HepG2 (cell line): Measurements from ENCODE around the gene CHPF. TPM values are rescaled to one million over a fixed set of nuclear protein-coding genes. Genes with fewer than 3 reads are reported as not detected.
A peak's percentile ranks its signal among the peaks of the same experiment; 100 is the strongest.

Source experiments
- ARHGAP35 ChIP-seq: sonication (generic); formaldehyde crosslinking; IDR thresholded peaks from 2 replicates; pipeline ENCODE4 v1.9.0; 2022; ENCODE audit warnings: mild to moderate bottlenecking, inconsistent platforms, moderate library complexity, missing genetic modification reagents, borderline replicate concordance
- ATRX ChIP-seq: sonication (generic); formaldehyde crosslinking; IDR thresholded peaks from 2 replicates; pipeline ENCODE4 v1.4.0; 2020; ENCODE audit warnings: missing genetic modification reagents, borderline replicate concordance
- BRCA1 ChIP-seq: sonication (generic); formaldehyde crosslinking; IDR thresholded peaks from 2 replicates; pipeline ENCODE4 v1.4.0; 2020; ENCODE audit warnings: missing genetic modification reagents
- CHCHD3 ChIP-seq: sonication (generic); formaldehyde crosslinking; IDR thresholded peaks from 2 replicates; pipeline ENCODE4 v1.8.0; 2022; ENCODE audit warnings: mild to moderate bottlenecking, missing genetic modification reagents, moderate library complexity
- ELF3 ChIP-seq: IDR thresholded peaks from 2 replicates; pipeline ENCODE4 v1.6.1; 2016; ENCODE audit warnings: missing genetic modification reagents, missing compliant biosample characterization
- GATAD2A ChIP-seq: IDR thresholded peaks from 2 replicates; pipeline ENCODE4 v1.6.1; 2016
- JDP2 ChIP-seq: sonication (generic); formaldehyde crosslinking; IDR thresholded peaks from 2 replicates; pipeline ENCODE4 v1.8.1; 2022; ENCODE audit warnings: missing genetic modification reagents, borderline replicate concordance
- MATR3 ChIP-seq: sonication (generic); formaldehyde crosslinking; IDR thresholded peaks from 2 replicates; pipeline ENCODE4 v1.4.0; 2020; ENCODE audit warnings: missing genetic modification reagents
- MXD4 ChIP-seq: IDR thresholded peaks from 2 replicates; pipeline ENCODE4 v1.6.1; 2016; ENCODE audit warnings: mild to moderate bottlenecking, missing biosample characterization, missing genetic modification reagents
- NCOA2 ChIP-seq: sonication (generic); formaldehyde crosslinking; IDR thresholded peaks from 2 replicates; pipeline ENCODE4 v1.8.0; 2022; ENCODE audit warnings: inconsistent platforms
- NR2C2 ChIP-seq: sonication (generic); formaldehyde crosslinking; IDR thresholded peaks from 2 replicates; pipeline ENCODE4 v1.4.0; 2020; ENCODE audit warnings: missing genetic modification reagents, mild to moderate bottlenecking, moderate library complexity, borderline replicate concordance
- NR2F2 ChIP-seq: IDR thresholded peaks from 2 replicates; pipeline ENCODE4 v1.6.1; 2012; ENCODE audit warnings: low read depth, inconsistent platforms, borderline replicate concordance
- RXRB ChIP-seq: IDR thresholded peaks from 2 replicates; pipeline ENCODE4 v1.6.1; 2016; ENCODE audit warnings: borderline replicate concordance, missing genetic modification reagents, missing compliant biosample characterization
- SATB2 ChIP-seq: sonication (generic); formaldehyde crosslinking; IDR thresholded peaks from 2 replicates; pipeline ENCODE4 v1.5.0; 2020; ENCODE audit warnings: missing genetic modification reagents
- SNRNP70 ChIP-seq: fragments of 200-400 bp; formaldehyde crosslinking; IDR thresholded peaks from 2 replicates; pipeline ENCODE4 v1.6.1; 2017; ENCODE audit warnings: mild to moderate bottlenecking, low read depth, low read length, moderate library complexity
- ZBTB8A ChIP-seq: sonication (generic); formaldehyde crosslinking; IDR thresholded peaks from 2 replicates; pipeline ENCODE4 v1.4.0; 2020; ENCODE audit warnings: mild to moderate bottlenecking, low read depth, missing genetic modification reagents, borderline replicate concordance
- ZNF160 ChIP-seq: sonication (generic); formaldehyde crosslinking; IDR thresholded peaks from 2 replicates; pipeline ENCODE4 v1.8.0; 2022; ENCODE audit warnings: mild to moderate bottlenecking, inconsistent platforms, missing genetic modification reagents
- ZNF251 ChIP-seq: sonication (generic); formaldehyde crosslinking; IDR thresholded peaks from 2 replicates; pipeline ENCODE4 v1.9.0; 2021; ENCODE audit warnings: mild to moderate bottlenecking, missing genetic modification reagents
- ZNF430 ChIP-seq: sonication (generic); formaldehyde crosslinking; IDR thresholded peaks from 2 replicates; pipeline ENCODE4 v1.9.0; 2021; ENCODE audit warnings: mild to moderate bottlenecking, missing genetic modification reagents
- ZNF577 ChIP-seq: sonication (generic); formaldehyde crosslinking; IDR thresholded peaks from 2 replicates; pipeline ENCODE4 v1.4.0; 2020; ENCODE audit warnings: mild to moderate bottlenecking, low read depth, missing genetic modification reagents, borderline replicate concordance
- ZNF672 ChIP-seq: sonication (generic); formaldehyde crosslinking; IDR thresholded peaks from 2 replicates; pipeline ENCODE4 v1.8.1; 2022; ENCODE audit warnings: missing genetic modification reagents
- ZNF713 ChIP-seq: sonication (generic); formaldehyde crosslinking; IDR thresholded peaks from 2 replicates; pipeline ENCODE4 v1.4.0; 2020; ENCODE audit warnings: mild to moderate bottlenecking, missing genetic modification reagents
- ZNF761 ChIP-seq: sonication (generic); formaldehyde crosslinking; conservative IDR thresholded peaks from 2 replicates; pipeline ENCODE4 v1.4.0; 2020; ENCODE audit warnings: mild to moderate bottlenecking, missing genetic modification reagents
- polyA plus RNA-seq, 8 experiments: library from polyadenylated mRNA; depleted of rRNA in 3 of 8; stranded (reverse) in 7 of 8; unstranded in 1 of 8; fragments of >200 nt; fragmentation: Illumina TruSeq in 4 of 8; extraction: Trizol in 4 of 8; gene quantifications; 2 replicates each; pipeline versions ENCODE4 v1.2.1 to v1.2.3, GENCODE V29; 2011 to 2016; ENCODE audit warnings: low read depth in 4 of 8, missing spikeins in 1 of 8, mixed read lengths in 1 of 8; ENCODE audit not compliant: insufficient read depth in 1 of 8
- total RNA-seq, 5 experiments: library from RNA; depleted of rRNA; stranded (reverse); fragments of >200 nt; fragmentation: Illumina TruSeq; extraction: Trizol; gene quantifications; 2 replicates each; pipeline ENCODE4 v1.2.3, GENCODE V29; 2016; ENCODE audit warnings: low read depth in 1 of 5
- TF ChIP-seq, protein P1 (sequence below): sonication (generic); formaldehyde crosslinking; IDR thresholded peaks from 2 replicates; pipeline ENCODE4 v1.5.0; 2020; ENCODE audit warnings: mild to moderate bottlenecking, missing genetic modification reagents
- TF ChIP-seq, protein P2 (sequence below): sonication (generic); formaldehyde crosslinking; IDR thresholded peaks from 2 replicates; pipeline ENCODE4 v1.5.0; 2020; ENCODE audit warnings: mild to moderate bottlenecking, missing genetic modification reagents, moderate library complexity
- TF ChIP-seq, protein P3 (sequence below): sonication (generic); formaldehyde crosslinking; IDR thresholded peaks from 2 replicates; pipeline ENCODE4 v1.8.0; 2022; ENCODE audit warnings: missing genetic modification reagents, mild to moderate bottlenecking, inconsistent platforms, borderline replicate concordance
- TF ChIP-seq, protein P4 (sequence below): sonication (generic); formaldehyde crosslinking; IDR thresholded peaks from 2 replicates; pipeline ENCODE4 v1.5.1; 2020; ENCODE audit warnings: mild to moderate bottlenecking, moderate library complexity, missing genetic modification reagents

The CHPF gene
- total and polyA plus RNA-seq, 2 of the 13 experiments (the other 11 are each of a cell fraction or from before 2014, with no cell fraction given), result 79.6 to 111 TPM

DNA sequence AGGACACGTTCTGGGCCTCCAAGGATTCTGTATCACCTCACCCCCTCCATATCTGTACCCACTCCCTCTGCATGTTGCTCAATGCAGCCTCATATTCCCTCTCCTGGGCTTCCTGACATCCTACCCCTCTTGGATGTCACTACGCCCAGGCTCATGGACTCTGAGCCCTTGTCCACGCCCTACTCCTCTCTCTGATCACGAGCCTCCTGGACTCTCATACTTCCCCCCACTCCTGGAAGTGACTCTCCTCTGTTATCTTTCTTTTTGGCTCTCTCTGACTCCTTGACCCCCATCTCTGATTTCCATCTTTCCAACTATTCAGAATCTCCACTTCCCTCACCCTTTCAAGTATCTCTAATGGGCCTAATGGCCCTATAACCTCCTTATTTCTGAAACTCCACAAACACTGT is 2.3 kb upstream of the CHPF start (continued):
- peak; percentile 83 for TF ChIP-seq NCOA2 (CRISPR knock-in tag)
- TF ChIP-seq NR2F2, result no peak; the same call in 1 of the 2 replicates
- peak; percentile 93 for TF ChIP-seq GATAD2A (CRISPR knock-in tag)
- TF ChIP-seq, protein P1, sequence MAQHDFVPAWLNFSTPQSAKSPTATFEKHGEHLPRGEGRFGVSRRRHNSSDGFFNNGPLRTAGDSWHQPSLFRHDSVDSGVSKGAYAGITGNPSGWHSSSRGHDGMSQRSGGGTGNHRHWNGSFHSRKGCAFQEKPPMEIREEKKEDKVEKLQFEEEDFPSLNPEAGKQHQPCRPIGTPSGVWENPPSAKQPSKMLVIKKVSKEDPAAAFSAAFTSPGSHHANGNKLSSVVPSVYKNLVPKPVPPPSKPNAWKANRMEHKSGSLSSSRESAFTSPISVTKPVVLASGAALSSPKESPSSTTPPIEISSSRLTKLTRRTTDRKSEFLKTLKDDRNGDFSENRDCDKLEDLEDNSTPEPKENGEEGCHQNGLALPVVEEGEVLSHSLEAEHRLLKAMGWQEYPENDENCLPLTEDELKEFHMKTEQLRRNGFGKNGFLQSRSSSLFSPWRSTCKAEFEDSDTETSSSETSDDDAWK (CRISPR knock-in tag), result no peak
- no peak for TF ChIP-seq ZNF251
- TF ChIP-seq NR2C2 (CRISPR knock-in tag), result peak; percentile 40; the same call in 1 of the 2 replicates
- TF ChIP-seq ARHGAP35, result no peak
- TF ChIP-seq ATRX (CRISPR knock-in tag), result no peak
- no peak for TF ChIP-seq ZNF160 (CRISPR knock-in tag)
- no peak for TF ChIP-seq SNRNP70
- TF ChIP-seq BRCA1 (CRISPR knock-in tag), result no peak
- 0 out of 2 replicates have a peak, but pooled peaks have one; percentile 32 for TF ChIP-seq ZNF430 (CRISPR knock-in tag)
- no peak for TF ChIP-seq MATR3
- TF ChIP-seq ZNF761 (CRISPR knock-in tag), result no peak
- peak; percentile 68; the same call in 1 of the 2 replicates for TF ChIP-seq MXD4 (CRISPR knock-in tag)
- no peak for TF ChIP-seq SATB2 (CRISPR knock-in tag)
- peak; percentile 88 for TF ChIP-seq ELF3 (CRISPR knock-in tag)
- TF ChIP-seq, protein P2, sequence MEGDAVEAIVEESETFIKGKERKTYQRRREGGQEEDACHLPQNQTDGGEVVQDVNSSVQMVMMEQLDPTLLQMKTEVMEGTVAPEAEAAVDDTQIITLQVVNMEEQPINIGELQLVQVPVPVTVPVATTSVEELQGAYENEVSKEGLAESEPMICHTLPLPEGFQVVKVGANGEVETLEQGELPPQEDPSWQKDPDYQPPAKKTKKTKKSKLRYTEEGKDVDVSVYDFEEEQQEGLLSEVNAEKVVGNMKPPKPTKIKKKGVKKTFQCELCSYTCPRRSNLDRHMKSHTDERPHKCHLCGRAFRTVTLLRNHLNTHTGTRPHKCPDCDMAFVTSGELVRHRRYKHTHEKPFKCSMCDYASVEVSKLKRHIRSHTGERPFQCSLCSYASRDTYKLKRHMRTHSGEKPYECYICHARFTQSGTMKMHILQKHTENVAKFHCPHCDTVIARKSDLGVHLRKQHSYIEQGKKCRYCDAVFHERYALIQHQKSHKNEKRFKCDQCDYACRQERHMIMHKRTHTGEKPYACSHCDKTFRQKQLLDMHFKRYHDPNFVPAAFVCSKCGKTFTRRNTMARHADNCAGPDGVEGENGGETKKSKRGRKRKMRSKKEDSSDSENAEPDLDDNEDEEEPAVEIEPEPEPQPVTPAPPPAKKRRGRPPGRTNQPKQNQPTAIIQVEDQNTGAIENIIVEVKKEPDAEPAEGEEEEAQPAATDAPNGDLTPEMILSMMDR (CRISPR knock-in tag), result peak; percentile 26; the same call in 1 of the 2 replicates
- no peak for TF ChIP-seq ZNF713 (CRISPR knock-in tag)
- TF ChIP-seq, protein P3, sequence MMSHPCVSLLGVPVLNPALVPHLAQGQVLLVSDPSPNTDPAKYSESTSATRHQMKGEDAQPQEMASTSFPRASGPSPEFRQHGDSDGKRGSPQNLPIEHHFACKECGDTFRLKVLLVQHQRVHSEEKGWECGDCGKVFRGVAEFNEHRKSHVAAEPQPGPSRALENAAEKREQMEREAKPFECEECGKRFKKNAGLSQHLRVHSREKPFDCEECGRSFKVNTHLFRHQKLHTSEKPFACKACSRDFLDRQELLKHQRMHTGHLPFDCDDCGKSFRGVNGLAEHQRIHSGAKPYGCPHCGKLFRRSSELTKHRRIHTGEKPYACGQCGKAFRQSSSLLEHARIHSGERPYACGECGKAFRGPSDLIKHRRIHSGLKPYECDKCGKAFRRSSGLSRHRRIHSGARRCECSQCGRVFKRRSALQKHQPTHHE (CRISPR knock-in tag), result no peak
- no peak for TF ChIP-seq ZNF577 (CRISPR knock-in tag)
- TF ChIP-seq JDP2 (CRISPR knock-in tag), result no peak
- TF ChIP-seq RXRB (CRISPR knock-in tag), result peak; percentile 90
- TF ChIP-seq CHCHD3 (CRISPR knock-in tag), result no peak
- TF ChIP-seq, protein P4, sequence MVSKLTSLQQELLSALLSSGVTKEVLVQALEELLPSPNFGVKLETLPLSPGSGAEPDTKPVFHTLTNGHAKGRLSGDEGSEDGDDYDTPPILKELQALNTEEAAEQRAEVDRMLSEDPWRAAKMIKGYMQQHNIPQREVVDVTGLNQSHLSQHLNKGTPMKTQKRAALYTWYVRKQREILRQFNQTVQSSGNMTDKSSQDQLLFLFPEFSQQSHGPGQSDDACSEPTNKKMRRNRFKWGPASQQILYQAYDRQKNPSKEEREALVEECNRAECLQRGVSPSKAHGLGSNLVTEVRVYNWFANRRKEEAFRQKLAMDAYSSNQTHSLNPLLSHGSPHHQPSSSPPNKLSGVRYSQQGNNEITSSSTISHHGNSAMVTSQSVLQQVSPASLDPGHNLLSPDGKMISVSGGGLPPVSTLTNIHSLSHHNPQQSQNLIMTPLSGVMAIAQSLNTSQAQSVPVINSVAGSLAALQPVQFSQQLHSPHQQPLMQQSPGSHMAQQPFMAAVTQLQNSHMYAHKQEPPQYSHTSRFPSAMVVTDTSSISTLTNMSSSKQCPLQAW (CRISPR knock-in tag), result 0 out of 2 replicates have a peak, but pooled peaks have one; percentile 43
- no peak for TF ChIP-seq ZBTB8A (CRISPR knock-in tag)
- no peak for TF ChIP-seq ZNF672
